ENCODE measurements around the gene TBC1D30. TPM values are rescaled to one million over a fixed set of nuclear protein-coding genes. Genes with fewer than 3 reads are reported as not detected.

The TBC1D30 gene
- total RNA-seq, 4 donors from 2014 or later, result 1.8 to 8.0 (median 3.5) TPM

DNA sequence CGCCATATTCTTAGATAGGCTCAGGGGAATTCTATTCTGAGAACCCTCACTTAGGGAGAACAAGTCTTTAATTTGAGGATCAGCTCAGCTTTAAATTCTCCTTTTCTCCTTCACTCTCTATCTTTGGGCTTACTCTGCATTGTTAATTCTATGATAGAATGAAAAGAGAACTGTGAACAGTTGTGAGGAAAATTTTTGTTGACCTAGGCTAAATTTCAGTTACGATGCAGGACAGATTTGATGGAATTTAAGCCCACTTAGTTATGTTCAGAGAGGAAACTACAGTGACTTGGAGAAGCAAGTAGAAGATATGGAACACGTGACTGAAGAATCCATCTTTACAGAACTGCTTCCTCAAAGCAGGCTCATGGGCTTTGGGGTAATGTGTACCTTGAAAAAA is 82.7 kb downstream of the TBC1D30 start:
- Histone ChIP-seq H3K27ac (no peak overlapping the region), H3K27me3 (no peaks in the 10 kb centered on the region), H3K36me3 (no peaks in the 10 kb centered on the region), H3K9me3 (no peaks in the 10 kb centered on the region), H3K4me3 (no peak overlapping the region), H3K4me1 (peaks cover 0 to 8% (median 0%) of the 10 kb centered on the region in 3 donors)
- TF ChIP-seq, protein P1, sequence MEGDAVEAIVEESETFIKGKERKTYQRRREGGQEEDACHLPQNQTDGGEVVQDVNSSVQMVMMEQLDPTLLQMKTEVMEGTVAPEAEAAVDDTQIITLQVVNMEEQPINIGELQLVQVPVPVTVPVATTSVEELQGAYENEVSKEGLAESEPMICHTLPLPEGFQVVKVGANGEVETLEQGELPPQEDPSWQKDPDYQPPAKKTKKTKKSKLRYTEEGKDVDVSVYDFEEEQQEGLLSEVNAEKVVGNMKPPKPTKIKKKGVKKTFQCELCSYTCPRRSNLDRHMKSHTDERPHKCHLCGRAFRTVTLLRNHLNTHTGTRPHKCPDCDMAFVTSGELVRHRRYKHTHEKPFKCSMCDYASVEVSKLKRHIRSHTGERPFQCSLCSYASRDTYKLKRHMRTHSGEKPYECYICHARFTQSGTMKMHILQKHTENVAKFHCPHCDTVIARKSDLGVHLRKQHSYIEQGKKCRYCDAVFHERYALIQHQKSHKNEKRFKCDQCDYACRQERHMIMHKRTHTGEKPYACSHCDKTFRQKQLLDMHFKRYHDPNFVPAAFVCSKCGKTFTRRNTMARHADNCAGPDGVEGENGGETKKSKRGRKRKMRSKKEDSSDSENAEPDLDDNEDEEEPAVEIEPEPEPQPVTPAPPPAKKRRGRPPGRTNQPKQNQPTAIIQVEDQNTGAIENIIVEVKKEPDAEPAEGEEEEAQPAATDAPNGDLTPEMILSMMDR (IDR thresholded peaks at IDR 0.05), result no peak
- no peak for TF ChIP-seq POLR2A (IDR thresholded peaks at IDR 0.05)
- WGBS, 2 donors, result 87 to 94% methylated on average over 3 of the region's 3 CpGs
- intact Hi-C loops (cut with DNase I), result no loop called here
- no peak for DNase-seq

DNA sequence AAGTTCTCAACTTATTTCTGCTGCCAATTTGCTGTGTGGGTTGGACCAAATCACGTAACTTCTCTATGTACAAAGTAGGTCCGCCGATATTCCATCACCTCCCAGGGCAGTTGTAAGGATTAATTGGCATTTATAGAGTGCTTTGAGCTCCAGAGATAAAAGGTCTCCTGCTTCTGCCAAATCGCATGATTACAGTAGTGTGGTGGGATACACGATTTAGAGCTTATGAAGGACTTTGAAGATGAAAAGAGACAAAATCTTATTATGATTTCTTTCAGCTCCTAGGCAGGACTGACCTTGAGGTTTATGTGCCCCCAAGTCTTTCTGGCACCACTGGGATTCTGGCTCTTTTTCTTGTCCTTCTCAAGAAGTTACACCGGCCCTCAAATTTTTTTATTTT is 84.7 kb downstream of the TBC1D30 start:
- intact Hi-C loops (cut with DNase I), result no loop called here
- no peak overlapping the region for H3K4me3 ChIP-seq
- no peak for TF ChIP-seq POLR2A (IDR thresholded peaks at IDR 0.05)
- TF ChIP-seq, protein P1 (IDR thresholded peaks at IDR 0.05), result no peak
- peaks cover 0 to 8% (median 0%) of the 10 kb centered on the region in 3 donors for H3K4me1 ChIP-seq
- H3K27me3 ChIP-seq, result no peaks in the 10 kb centered on the region
- no peak overlapping the region for H3K27ac ChIP-seq
- DNase-seq, result no peak
- no peaks in the 10 kb centered on the region for H3K36me3 ChIP-seq
- H3K9me3 ChIP-seq, result no peaks in the 10 kb centered on the region
- 61 to 73% methylated on average over 6 of the region's 6 CpGs for WGBS, 2 donors

DNA sequence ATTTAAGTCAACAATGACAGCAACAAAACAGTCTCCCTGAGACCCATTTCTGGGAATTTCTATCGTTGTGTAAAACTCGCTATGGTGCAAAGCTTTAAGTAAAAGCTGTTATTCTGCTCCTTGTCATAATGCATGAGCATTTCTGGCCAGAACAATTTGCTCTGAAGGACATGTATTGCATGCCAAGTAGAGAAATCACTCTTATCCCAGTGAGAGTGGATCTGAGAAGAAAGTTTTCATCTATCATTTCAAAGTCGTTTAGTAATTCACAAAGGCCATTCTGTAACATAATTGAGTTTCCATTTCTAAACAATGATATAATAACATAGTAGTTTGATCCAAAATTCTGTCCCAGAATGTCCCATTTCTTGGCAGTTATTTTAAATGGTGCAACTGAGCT is 86.6 kb downstream of the TBC1D30 start:
- TF ChIP-seq POLR2A (IDR thresholded peaks at IDR 0.05), result no peak
- TF ChIP-seq, protein P1 (IDR thresholded peaks at IDR 0.05), result no peak
- DNase-seq, result no peak

DNA sequence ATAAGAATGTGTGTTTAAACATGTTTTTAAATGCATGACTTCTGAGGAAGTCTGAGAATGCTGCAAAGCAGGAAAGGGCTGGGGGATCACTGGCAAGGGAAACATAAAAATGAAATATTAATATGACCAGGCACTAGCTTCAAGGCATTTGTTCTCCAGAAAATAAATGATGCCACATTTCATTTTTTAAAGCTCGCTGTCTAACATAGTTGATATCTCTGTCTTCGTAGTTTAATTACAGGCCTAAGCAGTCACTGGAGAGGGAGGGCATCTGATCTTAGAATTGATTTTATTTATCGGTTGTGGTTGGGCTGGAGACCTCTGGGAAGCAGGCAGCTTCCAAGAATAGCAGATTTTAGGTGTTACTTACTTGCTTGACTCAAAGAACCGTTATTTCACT is 87.5 kb downstream of the TBC1D30 start:
- WGBS, 2 donors, result 51 to 71% methylated on average over 4 of the region's 4 CpGs
- peaks cover 0 to 8% (median 0%) of the 10 kb centered on the region in 3 donors for H3K4me1 ChIP-seq
- H3K9me3 ChIP-seq, result no peaks in the 10 kb centered on the region

More for the DNA sequence above, 86.6 kb downstream of the TBC1D30 start:
- intact Hi-C loops (cut with DNase I), result no loop called here
- H3K36me3 ChIP-seq, result no peaks in the 10 kb centered on the region
- H3K4me1 ChIP-seq, result peaks cover 0 to 8% (median 0%) of the 10 kb centered on the region in 3 donors
- H3K27me3 ChIP-seq, result no peaks in the 10 kb centered on the region
- no peak overlapping the region for H3K27ac ChIP-seq
- H3K4me3 ChIP-seq, result no peak overlapping the region
- H3K9me3 ChIP-seq, result no peaks in the 10 kb centered on the region
- WGBS, 2 donors, result 54 to 70% methylated on average over 3 of the region's 3 CpGs

DNA sequence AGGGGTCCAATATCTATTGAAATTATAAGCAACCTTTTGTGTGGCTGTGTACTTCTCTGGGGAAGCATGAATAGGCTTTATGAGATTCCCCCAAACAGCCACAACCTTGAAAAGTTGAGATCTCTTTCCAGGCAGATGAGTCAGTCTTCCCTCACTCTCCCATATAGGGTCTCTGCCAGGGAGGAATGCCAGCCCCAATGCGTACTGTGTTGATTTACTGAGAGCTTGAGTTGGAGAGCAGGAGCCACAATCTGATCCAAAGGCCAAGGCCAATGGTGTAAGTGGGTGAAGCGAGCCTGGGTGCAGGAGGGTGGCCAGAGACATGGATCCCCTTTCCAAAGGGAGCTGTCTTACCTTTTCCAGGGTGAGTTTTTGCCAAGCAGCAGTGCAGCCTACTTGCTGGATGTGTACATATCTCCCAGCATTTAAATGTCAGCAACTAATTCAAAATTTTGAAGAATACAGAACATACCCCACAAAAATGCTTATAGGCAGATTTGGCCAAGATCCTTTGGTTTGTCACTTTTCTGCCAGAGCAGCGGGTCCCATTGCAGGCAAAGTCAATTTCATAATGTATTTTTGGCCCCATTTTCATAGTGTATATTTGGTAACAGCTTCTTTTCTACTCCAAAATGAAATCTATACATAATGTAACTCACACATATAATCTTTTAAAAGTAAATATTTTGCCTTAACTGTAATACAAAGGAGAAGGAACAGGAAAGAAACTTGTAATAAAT is 88.2 kb downstream of the TBC1D30 start:
- H3K4me1 ChIP-seq, result peaks cover 0 to 8% (median 0%) of the 10 kb centered on the region in 3 donors
- H3K36me3 ChIP-seq, result no peaks in the 10 kb centered on the region
- no peaks in the 10 kb centered on the region for H3K27me3 ChIP-seq
- no peaks in the 10 kb centered on the region for H3K9me3 ChIP-seq
- intact Hi-C loops (cut with DNase I), result no loop called here
- DNase-seq, result no peak
- no peak overlapping the region for H3K4me3 ChIP-seq
- TF ChIP-seq, protein P1 (IDR thresholded peaks at IDR 0.05), result no peak
- TF ChIP-seq POLR2A (IDR thresholded peaks at IDR 0.05), result no peak
- H3K27ac ChIP-seq, result no peak overlapping the region
- 57 to 71% methylated on average over 2 to 3 of the region's 3 CpGs for WGBS, 2 donors

More for the DNA sequence above, 87.5 kb downstream of the TBC1D30 start:
- intact Hi-C loops (cut with DNase I), result no loop called here
- no peak overlapping the region for H3K4me3 ChIP-seq
- DNase-seq, result no peak
- H3K27me3 ChIP-seq, result no peaks in the 10 kb centered on the region
- H3K36me3 ChIP-seq, result no peaks in the 10 kb centered on the region
- no peak overlapping the region for H3K27ac ChIP-seq
- TF ChIP-seq, protein P1 (IDR thresholded peaks at IDR 0.05), result no peak
- TF ChIP-seq POLR2A (IDR thresholded peaks at IDR 0.05), result no peak
